Activated CD4-positive, alpha-beta T cell treated with anti-CD3 and anti-CD28 coated beads for 48 hours (primary cell): Measurements from ENCODE around the gene LAIR2.
"Not testable (repeated sequence)": the region's sequence is repeated elsewhere in the genome, so short reads cannot be mapped to it uniquely, and the experiment has no call there.

Source experiments
- DNase-seq: peaks from one replicate; pipeline ENCODE4 v3.0.0-alpha.2; 2020

Gene LAIR2

GRCh38 chr19:54464630-54465425 lies 37.8 kb upstream of the LAIR2 start:
- DNase-seq, result peak; percentile 92

GRCh38 chr19:54465426-54466109 lies 37.1 kb upstream of the LAIR2 start:
- no peak for DNase-seq

GRCh38 chr19:54466110-54466480 lies 36.5 kb upstream of the LAIR2 start:
- DNase-seq, result not testable (repeated sequence)

GRCh38 chr19:54469496-54469934 lies 33.1 kb upstream of the LAIR2 start:
- no peak for DNase-seq

- DNase-seq, result no peak
Observed at GRCh38 chr19:54470276-54470887, 32.2 kb upstream of the LAIR2 start.

- no peak for DNase-seq
Observed at GRCh38 chr19:54470991-54471782, 31.4 kb upstream of the LAIR2 start.

- DNase-seq, result no peak
Observed at GRCh38 chr19:54473071-54473891, 29.4 kb upstream of the LAIR2 start, which contains the start of gene CDC42EP5. Gene CDC42EP5 (minus strand): TSS chr19:54473296. CDS start chr19:54465547, 7,749 bp downstream.

GRCh38 chr19:54473892-54474372 lies 28.7 kb upstream of the LAIR2 start:
- no peak for DNase-seq

GRCh38 chr19:54475706-54476105 lies 26.9 kb upstream of the LAIR2 start:
- DNase-seq, result no peak

- no peak for DNase-seq
Observed at GRCh38 chr19:54477650-54478049, 25.0 kb upstream of the LAIR2 start.

GRCh38 chr19:54478677-54479266 lies 23.9 kb upstream of the LAIR2 start:
- peak; percentile 41 for DNase-seq

GRCh38 chr19:54480051-54480450 lies 22.6 kb upstream of the LAIR2 start:
- DNase-seq, result no peak

- DNase-seq, result peak; percentile 47
Observed at GRCh38 chr19:54481326-54481930, 21.2 kb upstream of the LAIR2 start.

GRCh38 chr19:54482889-54483288 lies 19.7 kb upstream of the LAIR2 start:
- no peak for DNase-seq

- DNase-seq, result no peak
Observed at GRCh38 chr19:54484451-54484850, 18.2 kb upstream of the LAIR2 start.

- DNase-seq, result no peak
Observed at GRCh38 chr19:54485851-54486250, 16.8 kb upstream of the LAIR2 start.

GRCh38 chr19:54489341-54489740 lies 13.3 kb upstream of the LAIR2 start:
- DNase-seq, result no peak

- DNase-seq, result no peak
Observed at GRCh38 chr19:54489766-54490165, 12.9 kb upstream of the LAIR2 start.

- no peak for DNase-seq
Observed at GRCh38 chr19:54492568-54492967, 10.1 kb upstream of the LAIR2 start.

- DNase-seq, result not testable (repeated sequence)
Observed at GRCh38 chr19:54493056-54493455, 9.6 kb upstream of the LAIR2 start.
